ENCODE measurements around the gene PYCARD.

PYCARD gene

DNA sequence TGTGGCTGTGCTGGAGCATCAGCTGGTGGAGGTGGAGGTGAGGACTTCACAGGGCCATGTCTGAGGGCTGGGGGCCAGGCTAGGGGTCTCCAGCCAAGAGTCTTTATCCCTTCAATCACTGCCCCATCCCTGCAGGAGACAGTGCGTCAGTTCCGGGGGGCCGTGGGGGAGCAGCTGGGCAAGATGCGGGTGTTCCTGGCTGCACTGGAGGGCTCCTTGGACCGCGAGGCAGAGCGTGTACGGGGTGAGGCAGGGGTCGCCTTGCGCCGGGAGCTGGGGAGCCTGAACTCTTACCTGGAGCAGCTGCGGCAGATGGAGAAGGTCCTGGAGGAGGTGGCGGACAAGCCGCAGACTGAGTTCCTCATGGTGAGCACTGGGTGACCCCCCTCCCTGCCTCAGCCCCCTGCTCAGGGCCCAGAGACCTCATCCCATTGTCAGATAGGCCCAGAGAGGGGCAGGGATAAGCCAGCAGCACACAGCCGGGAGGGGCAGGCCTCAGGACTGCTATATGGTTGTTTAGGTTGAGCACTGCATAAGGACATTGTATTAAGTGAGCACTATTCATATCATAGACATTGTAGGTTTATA, 16.7 kb upstream of the PYCARD start:
- H3K27ac ChIP-seq = no peak overlapping the region
- no peak for TF ChIP-seq ZFX (IDR thresholded peaks at IDR 0.05)
- TF ChIP-seq, protein P1, sequence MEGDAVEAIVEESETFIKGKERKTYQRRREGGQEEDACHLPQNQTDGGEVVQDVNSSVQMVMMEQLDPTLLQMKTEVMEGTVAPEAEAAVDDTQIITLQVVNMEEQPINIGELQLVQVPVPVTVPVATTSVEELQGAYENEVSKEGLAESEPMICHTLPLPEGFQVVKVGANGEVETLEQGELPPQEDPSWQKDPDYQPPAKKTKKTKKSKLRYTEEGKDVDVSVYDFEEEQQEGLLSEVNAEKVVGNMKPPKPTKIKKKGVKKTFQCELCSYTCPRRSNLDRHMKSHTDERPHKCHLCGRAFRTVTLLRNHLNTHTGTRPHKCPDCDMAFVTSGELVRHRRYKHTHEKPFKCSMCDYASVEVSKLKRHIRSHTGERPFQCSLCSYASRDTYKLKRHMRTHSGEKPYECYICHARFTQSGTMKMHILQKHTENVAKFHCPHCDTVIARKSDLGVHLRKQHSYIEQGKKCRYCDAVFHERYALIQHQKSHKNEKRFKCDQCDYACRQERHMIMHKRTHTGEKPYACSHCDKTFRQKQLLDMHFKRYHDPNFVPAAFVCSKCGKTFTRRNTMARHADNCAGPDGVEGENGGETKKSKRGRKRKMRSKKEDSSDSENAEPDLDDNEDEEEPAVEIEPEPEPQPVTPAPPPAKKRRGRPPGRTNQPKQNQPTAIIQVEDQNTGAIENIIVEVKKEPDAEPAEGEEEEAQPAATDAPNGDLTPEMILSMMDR (conservative IDR thresholded peaks at IDR 0.05) = no peak

GRCh38 chr16:31217136-31217530, 14.6 kb upstream of the PYCARD start:
- no peak for TF ChIP-seq ZFX (IDR thresholded peaks at IDR 0.05)
- TF ChIP-seq, protein P1 (conservative IDR thresholded peaks at IDR 0.05) = no peak
- no peak overlapping the region for H3K27ac ChIP-seq

DNA sequence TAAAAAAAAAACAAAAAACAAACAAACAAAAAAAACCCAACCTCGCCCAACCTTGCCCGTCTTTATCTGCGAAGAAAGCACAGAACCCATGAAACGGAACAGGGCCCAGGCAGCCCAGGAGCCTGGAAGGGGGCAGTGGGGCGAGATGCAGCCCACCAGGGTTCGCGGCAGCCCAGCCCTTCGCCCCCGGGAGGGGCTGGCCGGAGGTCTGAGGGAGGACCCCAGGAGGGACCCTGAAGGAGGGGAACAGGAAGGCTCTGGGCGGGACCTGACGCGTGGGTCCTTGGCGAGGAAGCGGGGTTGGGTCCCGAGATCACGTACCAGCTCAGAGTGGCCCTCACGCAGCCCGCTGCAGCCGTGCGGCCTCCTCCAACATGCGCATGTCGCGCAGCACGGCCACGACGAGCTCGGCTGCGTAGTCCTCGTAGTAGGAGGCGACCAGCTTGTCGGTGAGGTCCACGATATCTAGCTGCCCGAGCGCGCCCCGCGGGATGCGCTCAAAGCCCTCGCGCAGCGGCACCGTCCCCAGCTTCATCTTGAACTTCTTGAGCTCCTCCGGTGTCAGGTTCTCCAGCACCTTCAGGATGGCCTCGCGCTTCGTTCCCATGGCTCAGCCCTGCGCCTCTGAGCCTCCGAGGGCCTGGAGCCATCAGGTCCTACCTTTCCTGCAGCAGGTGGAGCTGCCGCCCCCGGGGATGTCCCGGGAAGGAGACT, 14.0 kb upstream of the PYCARD start, which contains the start of gene PYDC1:
Gene PYDC1 (minus strand): TSS at position 714 of the 714 bp plus-strand sequence. CDS start 107 bp downstream, at position 607.
- TF ChIP-seq, protein P1 (conservative IDR thresholded peaks at IDR 0.05) = no peak
- no peak for TF ChIP-seq ZFX (IDR thresholded peaks at IDR 0.05)
- peak within 1 kb of the TSS; percentile 60 for H3K27ac ChIP-seq

GRCh38 chr16:31215287-31216162, 13.0 kb upstream of the PYCARD start:
- H3K27ac ChIP-seq = peak overlapping the region; percentile 60
- TF ChIP-seq ZFX (IDR thresholded peaks at IDR 0.05) = no peak
- TF ChIP-seq, protein P1 (conservative IDR thresholded peaks at IDR 0.05) = no peak

DNA sequence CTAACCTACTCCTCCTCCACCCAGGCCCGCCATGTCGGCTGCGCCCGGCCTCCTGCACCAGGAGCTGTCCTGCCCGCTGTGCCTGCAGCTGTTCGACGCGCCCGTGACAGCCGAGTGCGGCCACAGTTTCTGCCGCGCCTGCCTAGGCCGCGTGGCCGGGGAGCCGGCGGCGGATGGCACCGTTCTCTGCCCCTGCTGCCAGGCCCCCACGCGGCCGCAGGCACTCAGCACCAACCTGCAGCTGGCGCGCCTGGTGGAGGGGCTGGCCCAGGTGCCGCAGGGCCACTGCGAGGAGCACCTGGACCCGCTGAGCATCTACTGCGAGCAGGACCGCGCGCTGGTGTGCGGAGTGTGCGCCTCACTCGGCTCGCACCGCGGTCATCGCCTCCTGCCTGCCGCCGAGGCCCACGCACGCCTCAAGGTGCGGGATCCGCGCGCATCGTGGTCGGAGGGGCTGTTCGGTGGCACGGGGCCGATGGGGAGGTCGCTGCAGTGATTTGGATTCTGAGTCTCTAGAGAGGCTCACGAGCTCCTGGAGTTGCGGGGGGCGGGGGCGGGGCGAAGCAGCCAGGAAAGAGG, 12.2 kb upstream of the PYCARD start:
- TF ChIP-seq ZFX (IDR thresholded peaks at IDR 0.05) = no peak
- TF ChIP-seq, protein P1 (conservative IDR thresholded peaks at IDR 0.05) = no peak
- no peak overlapping the region; the same call in 1 of the 2 replicates for H3K27ac ChIP-seq

DNA sequence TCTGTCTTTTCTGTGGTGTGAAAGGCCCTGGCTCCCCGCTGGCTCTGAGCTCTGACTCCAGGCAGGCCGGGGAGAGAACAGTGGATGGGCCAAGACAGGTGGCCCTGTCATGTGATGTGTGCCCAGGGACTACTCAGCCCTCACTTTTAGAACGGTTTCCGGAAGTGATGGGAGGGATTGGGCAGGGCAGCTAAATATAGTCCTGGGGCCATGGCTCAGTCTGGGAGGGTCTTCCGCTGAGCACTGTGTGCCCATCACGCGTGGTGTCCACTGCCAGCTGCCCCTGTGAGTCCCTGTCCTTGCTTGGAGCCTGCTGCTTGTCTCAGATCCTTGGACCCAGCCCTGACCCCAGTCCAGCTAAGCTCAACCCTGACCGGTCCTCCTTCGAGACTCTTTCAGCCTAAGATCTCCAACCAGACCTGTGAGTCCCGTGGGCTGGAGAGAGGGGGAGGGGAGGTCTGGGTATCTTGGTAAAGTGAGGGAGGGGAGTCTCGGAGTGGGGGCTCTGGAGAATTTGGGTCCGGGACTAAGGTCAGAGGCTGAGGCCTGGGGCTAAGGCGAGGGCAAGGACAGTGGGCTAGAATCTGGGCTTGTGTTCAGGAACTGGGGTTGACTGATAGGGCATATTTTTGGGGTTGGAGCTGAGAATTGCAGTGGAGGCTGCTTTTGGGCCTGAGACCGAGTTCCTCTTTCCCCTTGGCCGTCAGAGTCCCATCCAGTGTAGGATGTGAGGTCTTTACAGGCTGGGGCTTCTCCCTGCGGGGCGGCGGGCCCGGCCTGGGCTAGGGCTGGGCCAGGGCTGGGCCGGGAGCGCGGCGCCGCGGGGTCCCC, 11.5 kb upstream of the PYCARD start, which contains the start of gene TRIM72:
Gene TRIM72 (plus strand): TSS at position 243 of the 831 bp plus-strand sequence. CDS start 620 bp downstream, outside the sequence.
- no peak within 1 kb of the TSS; the same call in 1 of the 2 replicates for H3K27ac ChIP-seq
- TF ChIP-seq, protein P1 (conservative IDR thresholded peaks at IDR 0.05) = no peak
- no peak for TF ChIP-seq ZFX (IDR thresholded peaks at IDR 0.05)
